Measurements from ENCODE around the gene THOC2. TPM values are rescaled to one million over a fixed set of nuclear protein-coding genes. Genes with fewer than 3 reads are reported as not detected.

Gene THOC2
- total and polyA plus RNA-seq, 3 experiments from 2014 or later, result 54.6 to 69.5 (median 63.0) TPM

Other genes starting within 250 kb of the THOC2 start
- gene XIAP, start 127.0 kb upstream of the THOC2 start, total RNA-seq, result 10 to 100 TPM; 33.0 to 34.9 TPM
- gene XIAP, start 127.0 kb upstream of the THOC2 start, polyA plus RNA-seq, result 10.8 TPM
- gene STAG2, start 228.7 kb upstream of the THOC2 start, total RNA-seq, result 100 to 1,000 TPM; 116 to 122 TPM
- gene STAG2, start 228.7 kb upstream of the THOC2 start, polyA plus RNA-seq, result 62.0 TPM

All from CD8-positive, alpha-beta memory T cell (primary cell).